Measurements from ENCODE around the gene TTLL6. TPM values are rescaled to one million over a fixed set of nuclear protein-coding genes. Genes with fewer than 3 reads are reported as not detected.

The TTLL6 gene
- total RNA-seq, 1 experiment from 2014 or later, result 2.4 TPM

DNA sequence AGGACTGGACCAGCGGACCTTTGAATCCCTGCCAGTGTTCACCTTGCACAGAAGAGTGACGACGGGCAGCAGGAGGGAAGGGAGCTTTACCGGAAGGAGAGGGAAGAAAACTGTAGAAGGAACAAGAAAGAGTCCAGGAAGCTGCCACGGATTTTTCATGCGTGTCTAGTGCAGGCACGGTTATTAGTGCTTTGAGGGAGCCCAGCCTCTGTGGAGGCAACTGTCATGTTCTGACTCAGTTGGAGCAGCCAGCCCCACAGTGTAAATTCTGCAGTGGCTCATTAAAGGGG lies 82.0 kb downstream of the TTLL6 start:
- Histone ChIP-seq H2BK15ac (ENCODE audit: low read depth, low read length) (no peak overlapping the region), H2BK120ac (ENCODE audit: low read depth, low read length, poor library complexity, severe bottlenecking) (no peak overlapping the region), H3K4me1 (ENCODE audit: insufficient read depth, low read length) (no peaks in the 10 kb centered on the region), H3K27me3 (ENCODE audit: insufficient read depth, low read length) (peaks cover 99% of the 10 kb centered on the region), H3T11ph (ENCODE audit: low read length) (no peak overlapping the region), H4K5ac (ENCODE audit: insufficient read length, low read depth, low read length) (no peak overlapping the region), H3K79me1 (ENCODE audit: insufficient read depth, low read depth, low read length, poor library complexity, severe bottlenecking) (no peaks in the 10 kb centered on the region), H4K20me1 (ENCODE audit: control insufficient read depth, insufficient read depth, insufficient read length) (peaks cover 2% of the 10 kb centered on the region), H3K27ac (ENCODE audit: insufficient read length, low read depth, low read length) (no peak overlapping the region), H3K9ac (ENCODE audit: extremely low read depth, insufficient read length, low read length) (no peak overlapping the region), H3K9me3 (ENCODE audit: control insufficient read depth, low read depth, low read length) (no peaks in the 10 kb centered on the region), H3K79me2 (ENCODE audit: insufficient read depth, low read length) (no peaks in the 10 kb centered on the region), H2BK20ac (ENCODE audit: low read depth, low read length, poor library complexity, severe bottlenecking) (no peak overlapping the region), H4K91ac (ENCODE audit: insufficient read length, low read depth, low read length) (no peak overlapping the region), H3K56ac (ENCODE audit: insufficient read length, low read depth, low read length) (no peak overlapping the region), H2AFZ (ENCODE audit: low read length) (no peak overlapping the region), H4K8ac (replicated peaks; ENCODE audit: insufficient read length, low read depth, low read length) (no peak overlapping the region), H3K18ac (ENCODE audit: insufficient read length, low read depth, low read length) (no peak overlapping the region), H3K4ac (ENCODE audit: low read depth, low read length) (no peak overlapping the region), H3K4me2 (ENCODE audit: insufficient read depth, insufficient read length, low read length) (no peak overlapping the region), H2BK12ac (ENCODE audit: insufficient read length, low read depth, low read length) (no peak overlapping the region), H3K23ac (ENCODE audit: insufficient read length, low read depth, low read length) (no peak overlapping the region), H2BK5ac (ENCODE audit: insufficient read length, low read length) (no peak overlapping the region), H3K23me2 (ENCODE audit: insufficient read length, low read depth, low read length, poor library complexity, severe bottlenecking) (no peaks in the 10 kb centered on the region), H2AK5ac (ENCODE audit: insufficient read length, low read length) (no peak overlapping the region), H3K14ac (ENCODE audit: insufficient read depth, low read length) (no peak overlapping the region)
- Mint-ChIP-seq H3K9me3 (peaks cover 0 to 14% of the 10 kb centered on the region in 2 experiments; a peak in 2 of 5 replicates), H3K4me3 (no peak overlapping the region), H3K27ac (no peak overlapping the region), H3K4me1 (peaks cover 15 to 17% of the 10 kb centered on the region in 2 experiments), H3K27me3 (ENCODE audit: low read depth) (peaks cover 100% of the 10 kb centered on the region), H3K36me3 (ENCODE audit: insufficient read depth in 1 of 3, low read depth in 3 of 3) (no peaks in the 10 kb centered on the region)
- no peak for DNase-seq
- TF ChIP-seq, protein P1, sequence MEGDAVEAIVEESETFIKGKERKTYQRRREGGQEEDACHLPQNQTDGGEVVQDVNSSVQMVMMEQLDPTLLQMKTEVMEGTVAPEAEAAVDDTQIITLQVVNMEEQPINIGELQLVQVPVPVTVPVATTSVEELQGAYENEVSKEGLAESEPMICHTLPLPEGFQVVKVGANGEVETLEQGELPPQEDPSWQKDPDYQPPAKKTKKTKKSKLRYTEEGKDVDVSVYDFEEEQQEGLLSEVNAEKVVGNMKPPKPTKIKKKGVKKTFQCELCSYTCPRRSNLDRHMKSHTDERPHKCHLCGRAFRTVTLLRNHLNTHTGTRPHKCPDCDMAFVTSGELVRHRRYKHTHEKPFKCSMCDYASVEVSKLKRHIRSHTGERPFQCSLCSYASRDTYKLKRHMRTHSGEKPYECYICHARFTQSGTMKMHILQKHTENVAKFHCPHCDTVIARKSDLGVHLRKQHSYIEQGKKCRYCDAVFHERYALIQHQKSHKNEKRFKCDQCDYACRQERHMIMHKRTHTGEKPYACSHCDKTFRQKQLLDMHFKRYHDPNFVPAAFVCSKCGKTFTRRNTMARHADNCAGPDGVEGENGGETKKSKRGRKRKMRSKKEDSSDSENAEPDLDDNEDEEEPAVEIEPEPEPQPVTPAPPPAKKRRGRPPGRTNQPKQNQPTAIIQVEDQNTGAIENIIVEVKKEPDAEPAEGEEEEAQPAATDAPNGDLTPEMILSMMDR (conservative IDR thresholded peaks at IDR 0.05), result no peak
- no CpG with 5 or more reads among the region's 7 CpGs for whole genome bisulfite sequencing (ENCODE audit: extremely low coverage, insufficient read length, low lambda C conversion rate)

Data from H9 (cell line).